GF-D8 (cell line): Measurements from ENCODE around the gene ZNF804B.
A peak's percentile ranks its signal among the peaks of the same experiment; 100 is the strongest.

Source experiments
- DNase-seq: peaks from one replicate; lab custom pipeline; 2025; lab: John Stamatoyannopoulos, UW

The ZNF804B gene

GRCh38 chr7:88967432-88967831 lies 207.9 kb downstream of the ZNF804B start:
- DNase-seq = no peak

- no peak for DNase-seq
Measured at GRCh38 chr7:88969167-88969566, 209.7 kb downstream of the ZNF804B start.

GRCh38 chr7:88985295-88985694 lies 225.8 kb downstream of the ZNF804B start:
- DNase-seq = no peak

DNA sequence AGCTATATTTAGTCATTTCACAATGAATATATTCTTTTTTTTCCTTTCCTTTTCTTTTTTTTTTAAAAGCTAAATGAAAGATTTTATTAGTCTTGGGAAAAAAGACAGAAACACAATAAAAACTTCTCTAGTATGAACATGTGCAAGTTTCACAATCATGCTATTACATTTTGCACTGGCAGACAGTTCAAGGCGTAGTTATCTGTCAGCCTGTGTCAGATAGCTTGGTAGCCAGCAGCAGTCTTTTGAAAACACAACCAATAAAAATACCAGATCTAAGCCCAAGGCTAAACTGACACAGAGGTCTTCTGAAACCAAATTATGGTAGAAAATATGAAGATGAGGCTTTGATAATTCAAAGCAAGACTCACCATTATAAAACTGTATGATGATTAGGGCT lies 241.8 kb downstream of the ZNF804B start:
- no peak for DNase-seq

DNA sequence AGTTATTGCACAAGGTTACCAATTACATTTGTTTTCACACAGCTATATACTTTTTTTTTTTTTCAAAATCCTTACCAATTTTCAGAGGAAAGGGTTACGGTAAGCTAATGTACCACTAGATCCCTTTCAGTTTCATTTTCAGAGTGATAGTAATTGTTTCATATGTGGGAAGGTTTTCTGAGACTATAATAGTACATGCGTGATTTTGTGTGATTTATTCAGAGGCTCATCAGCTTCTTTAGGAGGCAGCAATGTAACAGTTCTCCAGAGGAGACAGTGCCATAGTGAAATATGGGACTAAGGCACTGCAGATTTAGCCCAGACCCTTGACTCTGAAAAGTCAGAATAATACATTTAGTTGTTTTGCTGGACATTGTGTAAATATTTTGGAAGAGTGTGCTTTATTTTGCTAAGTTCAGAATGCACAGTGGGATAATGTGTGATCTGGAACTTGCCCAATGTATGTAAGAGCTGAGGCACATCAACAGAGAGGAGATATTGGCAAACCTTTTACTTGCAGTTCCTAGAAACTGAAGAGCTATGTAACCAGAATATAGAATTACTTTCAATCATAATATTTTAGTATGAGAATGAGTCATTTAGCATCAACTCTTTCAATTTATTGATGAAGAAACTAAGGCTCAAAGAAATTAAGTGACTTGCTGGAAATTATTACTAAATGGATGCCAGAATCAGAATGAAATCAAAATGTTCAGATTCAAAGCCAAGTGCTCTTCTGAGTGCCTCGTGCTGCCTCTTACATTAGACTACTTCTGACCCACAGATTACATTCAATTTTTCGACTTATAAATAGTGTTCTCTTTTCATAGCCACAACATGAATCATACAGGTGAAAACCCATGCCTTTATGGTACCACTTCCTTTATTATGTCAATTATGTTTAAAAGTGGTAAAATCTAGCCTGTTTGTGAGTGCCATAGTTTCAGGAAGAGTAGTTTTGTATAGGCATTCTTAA lies 243.8 kb downstream of the ZNF804B start:
- DNase-seq = no peak

GRCh38 chr7:89012016-89012415 lies 252.5 kb downstream of the ZNF804B start:
- DNase-seq = no peak

- no peak for DNase-seq
Measured at GRCh38 chr7:89017695-89018094, 258.2 kb downstream of the ZNF804B start.

DNA sequence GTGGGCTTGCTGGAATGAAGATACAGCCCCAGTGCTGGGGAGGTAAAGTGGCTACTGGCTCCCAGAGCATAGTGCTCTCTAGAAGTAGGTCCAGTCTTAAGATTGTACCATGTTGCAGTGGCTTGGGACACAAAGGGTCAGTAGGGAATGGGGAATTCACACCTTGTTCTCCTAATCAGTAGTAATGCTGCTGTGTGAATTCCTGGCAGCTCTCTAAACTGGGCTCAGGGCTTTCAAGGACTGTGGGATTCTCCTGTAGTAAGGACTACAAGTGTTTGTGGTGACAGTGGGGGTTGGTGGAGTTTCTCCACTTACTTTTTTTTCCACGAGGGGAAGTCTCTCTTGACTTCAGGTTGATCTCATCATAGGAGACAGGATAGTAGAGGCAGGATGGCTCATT lies 262.2 kb downstream of the ZNF804B start:
- DNase-seq = no peak

- no peak for DNase-seq
Measured at GRCh38 chr7:89023206-89023605, 263.7 kb downstream of the ZNF804B start.

- no peak for DNase-seq
Measured at GRCh38 chr7:89023877-89024276, 264.4 kb downstream of the ZNF804B start.

- DNase-seq = no peak
Measured at GRCh38 chr7:89027781-89028180, 268.3 kb downstream of the ZNF804B start.

DNA sequence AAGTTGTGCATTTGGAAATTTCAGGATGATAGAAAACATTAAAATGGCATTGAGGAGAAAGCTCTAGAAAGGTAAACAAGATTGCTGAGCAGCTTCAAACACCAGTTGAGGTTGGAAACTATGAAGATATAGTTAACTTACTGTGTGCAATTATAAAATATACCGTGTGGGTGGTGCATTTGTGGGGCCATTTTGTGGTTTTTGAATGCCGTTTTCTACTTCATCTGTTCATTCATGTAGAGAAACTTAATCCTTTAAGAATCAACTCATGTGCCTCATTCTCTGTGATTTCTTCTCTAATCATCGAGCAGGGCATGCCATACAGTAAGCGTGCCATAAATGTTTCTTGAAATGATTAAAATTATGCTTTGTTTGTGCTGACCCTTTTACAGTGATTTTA lies 268.8 kb downstream of the ZNF804B start:
- DNase-seq = no peak

DNA sequence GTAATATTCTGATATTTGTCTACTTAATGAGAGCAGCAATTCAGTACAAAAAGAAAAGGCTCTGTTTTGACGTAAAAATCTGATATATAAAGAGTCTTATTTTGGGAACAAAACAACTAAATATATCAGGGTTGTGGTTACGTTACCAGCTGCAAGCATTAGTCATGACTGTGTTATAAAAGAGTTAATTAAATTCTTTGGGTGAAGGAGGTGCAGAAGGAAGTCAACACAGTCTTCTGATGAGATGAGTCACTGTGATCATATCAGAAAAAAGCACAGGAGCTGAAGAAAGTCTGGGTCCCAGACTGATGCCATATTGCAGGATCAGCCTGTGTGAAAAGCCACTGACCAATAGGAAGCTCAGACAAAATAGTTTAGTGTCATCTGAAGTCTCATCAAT lies 270.4 kb downstream of the ZNF804B start:
- DNase-seq = no peak

DNA sequence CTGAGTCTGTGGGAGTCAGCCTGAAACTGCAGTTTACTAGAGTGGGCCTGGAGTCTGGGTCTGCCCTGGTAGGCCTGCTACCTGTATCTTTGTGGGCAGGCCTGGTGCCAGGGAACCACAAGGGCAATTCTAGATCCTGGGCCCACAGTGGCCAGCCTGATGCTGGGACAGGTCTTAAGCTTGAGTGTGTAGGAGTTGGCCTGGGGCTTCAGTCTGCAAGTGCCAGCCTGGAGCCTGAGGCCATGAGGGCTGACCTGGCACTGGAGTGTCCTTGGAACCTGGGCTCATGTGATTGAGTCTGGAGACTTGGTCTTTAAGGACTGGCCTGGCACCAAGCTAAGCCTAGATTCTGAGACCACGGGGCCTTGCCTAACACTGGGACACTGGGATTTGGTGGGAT lies 281.7 kb downstream of the ZNF804B start:
- DNase-seq = no peak

DNA sequence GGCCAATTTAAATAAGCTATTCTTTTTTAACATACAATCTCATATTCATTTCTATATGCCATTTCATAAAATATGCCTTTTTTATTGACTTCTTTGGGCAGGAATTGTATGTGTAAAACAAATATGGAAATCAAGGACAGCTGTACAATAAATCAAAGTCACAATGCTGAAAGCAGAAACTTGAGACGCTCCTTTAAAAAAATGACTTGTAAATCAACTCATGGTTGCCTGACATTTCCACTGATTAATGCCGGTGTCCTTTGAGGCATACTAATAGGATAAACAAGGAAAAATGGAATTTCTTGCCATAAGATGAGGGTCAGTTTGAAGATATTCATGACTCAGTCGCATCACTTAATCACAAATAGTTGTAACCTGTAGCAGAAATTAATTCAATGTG lies 283.4 kb downstream of the ZNF804B start:
- DNase-seq = no peak

GRCh38 chr7:89049043-89049442 lies 289.5 kb downstream of the ZNF804B start:
- no peak for DNase-seq

DNA sequence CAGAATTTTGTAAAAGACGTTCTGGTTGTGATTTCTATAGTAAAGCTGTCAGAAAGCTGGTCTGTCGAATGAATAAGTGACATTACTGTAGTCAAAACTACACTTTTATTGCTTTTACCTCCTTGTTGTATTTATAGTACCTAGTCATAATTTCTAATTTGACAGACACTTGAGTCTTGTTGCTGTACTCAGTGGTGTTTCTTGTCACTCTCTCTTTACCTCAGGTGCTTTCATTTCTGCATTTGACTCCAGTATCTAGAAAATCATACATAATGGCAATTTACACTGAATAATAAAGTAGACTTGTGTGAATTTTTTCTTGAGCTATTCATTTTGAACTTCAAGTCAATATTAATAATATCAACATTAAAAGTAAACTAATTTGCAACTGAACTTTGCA lies 293.6 kb downstream of the ZNF804B start:
- no peak for DNase-seq

GRCh38 chr7:89054361-89054760 lies 294.9 kb downstream of the ZNF804B start:
- peak; percentile 10 for DNase-seq

- DNase-seq = no peak
Measured at GRCh38 chr7:89060234-89060633, 300.7 kb downstream of the ZNF804B start.

- DNase-seq = no peak
Measured at GRCh38 chr7:89064831-89065230, 305.3 kb downstream of the ZNF804B start.

- no peak for DNase-seq
Measured at GRCh38 chr7:89067048-89067447, 307.5 kb downstream of the ZNF804B start.

GRCh38 chr7:89072081-89072480 lies 312.6 kb downstream of the ZNF804B start:
- no peak for DNase-seq

DNA sequence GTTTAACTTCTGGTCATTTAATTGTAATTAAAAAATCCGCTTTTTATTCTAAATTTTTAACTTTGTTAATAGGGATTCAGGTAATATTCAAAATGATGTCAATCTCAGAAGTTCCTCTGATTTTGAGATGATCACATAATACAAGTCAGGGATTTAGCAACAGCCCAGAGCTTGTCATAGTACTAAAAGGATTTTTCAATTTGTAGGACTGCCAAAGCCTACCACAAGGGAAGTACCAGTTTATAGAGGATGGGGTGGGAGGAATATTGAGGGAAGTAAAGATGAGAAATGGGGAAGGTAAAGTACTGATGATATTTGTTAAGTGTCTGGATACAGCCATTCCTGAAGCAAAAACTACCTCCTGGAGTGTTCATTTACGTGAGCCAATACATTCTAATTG lies 314.3 kb downstream of the ZNF804B start:
- DNase-seq = no peak

DNA sequence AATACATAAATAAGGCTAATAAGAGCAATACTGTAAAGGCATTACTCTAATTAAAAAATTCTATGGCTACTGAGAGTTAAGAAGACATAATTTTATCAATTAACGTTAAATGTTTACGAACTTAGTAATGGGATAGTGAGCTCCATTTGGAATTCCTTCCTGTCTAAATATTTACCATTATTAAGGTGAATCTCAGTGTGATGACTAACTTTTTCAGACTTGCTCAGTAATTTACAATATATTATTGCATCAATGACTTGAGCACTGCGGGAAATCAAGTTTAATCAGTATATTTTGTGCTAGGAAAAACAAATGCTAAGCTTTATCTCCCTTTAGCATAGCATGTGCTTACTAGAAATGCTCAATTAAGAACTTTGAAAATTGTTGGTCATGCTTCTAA lies 318.5 kb downstream of the ZNF804B start:
- no peak for DNase-seq
